Hepatocyte (in vitro differentiated cells): Measurements from ENCODE around the gene MNT. TPM values are rescaled to one million over a fixed set of nuclear protein-coding genes. Genes with fewer than 3 reads are reported as not detected.

Experiments
- DNase-seq: peaks from one replicate; pipeline ENCODE4 v3.0.0-alpha.2; 2016; ENCODE audit warnings: low spot score
- H2AFZ ChIP-seq: fragments of 200-600 bp; sonication (generic); 2 replicates; pipeline ENCODE4 v1.6.0; 2016; ENCODE audit warnings: antibody characterized with exemption, mild to moderate bottlenecking
- H3K27ac ChIP-seq: fragments of 200-600 bp; sonication (generic); 2 replicates; pipeline ENCODE4 v1.5.1; 2016; ENCODE audit warnings: mild to moderate bottlenecking
- H3K27me3 ChIP-seq: fragments of 200-600 bp; sonication (generic); 2 replicates; pipeline ENCODE4 v1.6.1; 2016
- H3K36me3 ChIP-seq: fragments of 200-600 bp; sonication (generic); replicated peaks from 2 replicates; pipeline ENCODE4 v1.5.1; 2016; ENCODE audit warnings: low read depth; ENCODE audit not compliant: insufficient read depth
- H3K4me1 ChIP-seq: fragments of 200-600 bp; sonication (generic); 2 replicates; pipeline ENCODE4 v1.5.1; 2016; ENCODE audit warnings: mild to moderate bottlenecking, moderate library complexity; ENCODE audit not compliant: insufficient read depth
- H3K4me2 ChIP-seq: fragments of 200-600 bp; sonication (generic); 2 replicates; pipeline ENCODE4 v1.6.0; 2016
- H3K4me3 ChIP-seq: fragments of 200-600 bp; sonication (generic); 2 replicates; pipeline ENCODE4 v1.5.1; 2016; ENCODE audit warnings: mild to moderate bottlenecking
- H3K79me2 ChIP-seq: fragments of 200-600 bp; sonication (generic); 2 replicates; pipeline ENCODE4 v1.6.0; 2017; ENCODE audit warnings: mild to moderate bottlenecking
- H3K9me2 ChIP-seq: fragments of 200-600 bp; sonication (generic); replicated peaks from 2 replicates; pipeline ENCODE4 v1.6.0; 2017; ENCODE audit warnings: mild to moderate bottlenecking; ENCODE audit not compliant: insufficient read depth
- H3K9me3 ChIP-seq: fragments of 200-600 bp; sonication (generic); 2 replicates; pipeline ENCODE4 v1.5.1; 2016; ENCODE audit warnings: low read depth, mild to moderate bottlenecking
- H4K20me1 ChIP-seq: fragments of 200-600 bp; sonication (generic); 2 replicates; pipeline ENCODE4 v1.6.0; 2016; ENCODE audit warnings: mild to moderate bottlenecking; ENCODE audit not compliant: insufficient read depth, poor library complexity, severe bottlenecking
- EZH2 ChIP-seq: fragments of 200-600 bp; sonication (generic); IDR thresholded peaks from 2 replicates; pipeline ENCODE4 v1.6.1; 2016; ENCODE audit warnings: antibody characterized with exemption, mild to moderate bottlenecking, borderline replicate concordance
- EZH2phosphoT487 ChIP-seq: fragments of 200-600 bp; sonication (generic); IDR thresholded peaks from one replicate; pipeline ENCODE4 v1.6.1; 2018; ENCODE audit warnings: antibody characterized with exemption, mild to moderate bottlenecking, low read depth, moderate library complexity; ENCODE audit not compliant: unreplicated experiment, severe bottlenecking
- WGBS: methylation state at CpG from one replicate; pipeline ENCODE4 v1.1.6; 2016; ENCODE audit warnings: low lambda C conversion rate; ENCODE audit errors: missing lambda C conversion rate; 5-methylcytosine and 5-hydroxymethylcytosine counted together
- polyA plus RNA-seq: library from polyadenylated mRNA; unstranded; fragments of >200 nt; fragmentation: Nextera tagmentation; extraction: Ambion mirVana; gene quantifications from 2 replicates; pipeline ENCODE4 v1.2.1, GENCODE V29; 2016
- total RNA-seq: library from RNA; depleted of rRNA; stranded (reverse); fragments of >200 nt; gene quantifications from 2 replicates; pipeline ENCODE4 v1.2.3, GENCODE V29; 2014
- TF ChIP-seq, protein P1 (sequence below): fragments of 200-600 bp; sonication (generic); IDR thresholded peaks from 2 replicates; pipeline ENCODE4 v1.5.1; 2016; ENCODE audit warnings: antibody characterized with exemption, mild to moderate bottlenecking; ENCODE audit not compliant: poor library complexity

Gene MNT
- total and polyA plus RNA-seq, 2 experiments from 2014 or later, result 9.9 to 11.2 TPM

DNA sequence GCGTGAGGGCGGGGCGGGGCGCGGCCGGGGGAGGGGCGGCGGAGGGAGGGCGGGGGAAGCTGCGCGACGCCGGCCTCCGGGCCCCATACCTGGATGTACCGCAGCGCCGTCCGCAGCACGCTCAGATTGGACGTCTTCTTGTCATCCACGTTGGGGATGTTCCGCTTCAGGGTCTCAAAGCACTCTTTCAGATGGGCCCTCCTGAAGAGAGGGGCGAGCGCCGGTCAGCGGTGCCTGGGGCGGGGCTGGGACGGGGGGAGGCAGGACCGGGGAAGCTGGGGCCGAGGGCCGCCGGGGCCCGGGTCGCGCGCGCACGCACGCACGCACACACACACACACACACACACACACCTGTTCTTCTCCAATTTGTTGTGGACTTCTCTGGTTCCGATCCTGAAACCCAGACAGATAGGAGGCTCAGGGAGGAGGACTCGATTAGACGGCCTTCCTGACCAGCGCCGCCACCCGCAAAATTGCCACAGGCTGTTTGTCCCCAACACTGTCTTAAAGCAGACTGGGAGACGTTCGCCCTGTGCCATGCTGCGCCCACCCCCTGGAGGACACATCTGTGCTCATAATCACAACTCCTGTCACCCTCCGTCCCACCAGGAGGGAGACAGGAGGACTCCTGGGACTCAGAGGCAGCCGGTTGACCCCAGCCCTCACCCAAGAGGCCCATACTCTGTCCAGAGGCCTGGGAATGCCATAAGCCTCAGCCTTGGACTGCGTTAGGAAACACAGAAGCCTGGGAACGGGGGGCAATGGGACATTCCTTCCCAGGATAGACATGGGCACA lies 6.7 kb downstream of the MNT start:
- WGBS, result 85% methylated on average over 12 of the region's 53 CpGs
- H3K4me1 ChIP-seq, result peaks cover 56% of the 10 kb centered on the region
- peaks cover 71% of the 10 kb centered on the region for H3K79me2 ChIP-seq
- no peaks in the 10 kb centered on the region for H3K36me3 ChIP-seq
- TF ChIP-seq EZH2, result no peak
- TF ChIP-seq, protein P1, sequence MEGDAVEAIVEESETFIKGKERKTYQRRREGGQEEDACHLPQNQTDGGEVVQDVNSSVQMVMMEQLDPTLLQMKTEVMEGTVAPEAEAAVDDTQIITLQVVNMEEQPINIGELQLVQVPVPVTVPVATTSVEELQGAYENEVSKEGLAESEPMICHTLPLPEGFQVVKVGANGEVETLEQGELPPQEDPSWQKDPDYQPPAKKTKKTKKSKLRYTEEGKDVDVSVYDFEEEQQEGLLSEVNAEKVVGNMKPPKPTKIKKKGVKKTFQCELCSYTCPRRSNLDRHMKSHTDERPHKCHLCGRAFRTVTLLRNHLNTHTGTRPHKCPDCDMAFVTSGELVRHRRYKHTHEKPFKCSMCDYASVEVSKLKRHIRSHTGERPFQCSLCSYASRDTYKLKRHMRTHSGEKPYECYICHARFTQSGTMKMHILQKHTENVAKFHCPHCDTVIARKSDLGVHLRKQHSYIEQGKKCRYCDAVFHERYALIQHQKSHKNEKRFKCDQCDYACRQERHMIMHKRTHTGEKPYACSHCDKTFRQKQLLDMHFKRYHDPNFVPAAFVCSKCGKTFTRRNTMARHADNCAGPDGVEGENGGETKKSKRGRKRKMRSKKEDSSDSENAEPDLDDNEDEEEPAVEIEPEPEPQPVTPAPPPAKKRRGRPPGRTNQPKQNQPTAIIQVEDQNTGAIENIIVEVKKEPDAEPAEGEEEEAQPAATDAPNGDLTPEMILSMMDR, result no peak
- no peak for TF ChIP-seq EZH2phosphoT487
- H2AFZ ChIP-seq, result no peak overlapping the region
- no peaks in the 10 kb centered on the region for H3K9me2 ChIP-seq
- no peaks in the 10 kb centered on the region for H3K27me3 ChIP-seq
- DNase-seq, result no peak
- H3K4me3 ChIP-seq, result no peak overlapping the region
- H3K4me2 ChIP-seq, result peak overlapping the region; percentile 98
- peak overlapping the region; percentile 99 for H3K27ac ChIP-seq
- H3K9me3 ChIP-seq, result no peaks in the 10 kb centered on the region
- H4K20me1 ChIP-seq, result peaks cover 29% of the 10 kb centered on the region

DNA sequence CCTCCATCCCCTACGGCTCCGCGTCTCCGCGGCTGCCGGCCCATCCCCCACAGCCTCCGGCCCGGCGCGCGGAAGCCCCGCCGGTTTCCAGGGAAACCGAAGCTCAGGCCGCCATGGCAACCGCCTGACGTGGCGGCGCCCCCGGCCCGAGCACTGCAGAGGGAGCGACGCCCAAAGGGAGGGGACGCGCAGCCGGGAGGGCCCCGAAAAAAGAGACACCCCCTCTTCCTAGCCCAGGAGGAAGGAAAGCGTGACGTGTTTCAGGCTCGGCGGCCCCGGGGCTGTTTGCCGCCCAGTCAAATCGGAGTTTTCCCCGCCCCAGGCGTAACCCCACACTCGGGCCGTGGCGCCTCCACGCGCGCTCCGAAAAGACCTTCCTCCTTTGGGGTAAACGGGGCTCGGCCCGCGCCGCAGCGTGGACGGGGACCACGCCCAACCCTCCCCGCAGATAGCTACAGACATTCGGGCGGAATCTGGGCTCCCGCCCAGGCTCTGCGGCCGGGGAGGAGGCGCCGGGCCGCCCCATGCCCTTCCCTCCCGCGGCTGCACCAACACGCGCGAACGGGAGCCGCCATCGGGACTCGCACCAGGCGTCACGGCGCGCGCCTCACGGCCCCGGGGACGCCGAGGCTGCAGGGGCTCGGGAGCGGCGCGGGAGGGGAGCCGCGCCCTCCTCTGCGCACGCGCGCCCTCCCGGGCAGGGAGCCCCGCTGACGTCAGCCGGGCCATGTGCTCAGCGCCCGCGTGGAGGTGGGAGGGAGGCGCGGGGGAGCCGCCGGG lies 7.5 kb downstream of the MNT start:
- Histone ChIP-seq H3K4me1 (peaks cover 52% of the 10 kb centered on the region), H4K20me1 (peaks cover 29% of the 10 kb centered on the region), H3K4me3 (peak overlapping the region; percentile 65), H3K4me2 (peak overlapping the region; percentile 98), H2AFZ (peak overlapping the region; percentile 20), H3K36me3 (no peaks in the 10 kb centered on the region), H3K9me3 (no peaks in the 10 kb centered on the region), H3K79me2 (peaks cover 73% of the 10 kb centered on the region), H3K9me2 (no peaks in the 10 kb centered on the region), H3K27ac (peak overlapping the region; percentile 99), H3K27me3 (no peaks in the 10 kb centered on the region)
- peak; percentile 96 for DNase-seq
- 3% methylated on average over 59 of the region's 99 CpGs for WGBS
- no peak for TF ChIP-seq EZH2
- TF ChIP-seq EZH2phosphoT487, result no peak
- TF ChIP-seq, protein P1, result no peak

- peaks cover 29% of the 10 kb centered on the region for H4K20me1 ChIP-seq
- H3K9me3 ChIP-seq, result no peaks in the 10 kb centered on the region
- H3K27me3 ChIP-seq, result no peaks in the 10 kb centered on the region
- peak overlapping the region; percentile 65 for H3K4me3 ChIP-seq
- no peaks in the 10 kb centered on the region for H3K36me3 ChIP-seq
- peaks cover 64% of the 10 kb centered on the region for H3K79me2 ChIP-seq
- H3K4me1 ChIP-seq, result peaks cover 44% of the 10 kb centered on the region
- no peak overlapping the region for H2AFZ ChIP-seq
- H3K4me2 ChIP-seq, result peak overlapping the region; percentile 98
- 9% methylated on average over 42 of the region's 83 CpGs for WGBS
- no peak for TF ChIP-seq EZH2phosphoT487
- TF ChIP-seq EZH2, result no peak
- TF ChIP-seq, protein P1, result no peak
- H3K9me2 ChIP-seq, result no peaks in the 10 kb centered on the region
- H3K27ac ChIP-seq, result peak overlapping the region; percentile 99
- DNase-seq, result peak; percentile 99
Measured at GRCh38 chr17:2392252-2393173, 8.3 kb downstream of the MNT start.
